ENCODE data around the gene SENP5. TPM values are rescaled to one million over a fixed set of nuclear protein-coding genes. Genes with fewer than 3 reads are reported as not detected.
A peak's percentile ranks its signal among the peaks of the same experiment; 100 is the strongest.

Gene SENP5
- total and polyA plus RNA-seq, 9 of the 15 experiments (the other 6 are each of a cell fraction or from before 2014, with no cell fraction given): 18.3 to 59.7 (median 35.8) TPM

- TF ChIP-seq POU5F1 (IDR thresholded peaks at IDR 0.05; ENCODE audit: borderline replicate concordance, low read depth, low read length, partially characterized antibody) (no peak), MEIS2 (IDR thresholded peaks at IDR 0.05; ENCODE audit: partially characterized antibody) (peak; percentile 98), E2F1 (CRISPR knock-in tag; IDR thresholded peaks at IDR 0.05) (peak; percentile 60; the same call in 1 of the 2 replicates), RFX7 (CRISPR knock-in tag; IDR thresholded peaks at IDR 0.05) (peak; percentile 98), NR0B1 (IDR thresholded peaks at IDR 0.05; ENCODE audit: partially characterized antibody) (no peak), MAZ (CRISPR knock-in tag; conservative IDR thresholded peaks at IDR 0.05 in 1 of 2, IDR thresholded peaks at IDR 0.05 in 1 of 2) (peak; percentile 64 to 100), MYBL2 (IDR thresholded peaks at IDR 0.05; ENCODE audit: low read depth) (no peak), MYBL2 (CRISPR knock-in tag; IDR thresholded peaks at IDR 0.05; ENCODE audit: borderline replicate concordance) (no peak), TCF7L2 (IDR thresholded peaks at IDR 0.05; ENCODE audit: low read depth, low read length) (no peak), CEBPZ (IDR thresholded peaks at IDR 0.05; ENCODE audit: borderline replicate concordance, low read depth, low read length) (no peak), AFF4 (CRISPR knock-in tag; IDR thresholded peaks at IDR 0.05) (peak; percentile 46; the same call in 1 of the 2 replicates), SREBF1 (IDR thresholded peaks at IDR 0.05; ENCODE audit: borderline replicate concordance, low read depth, low read length) (no peak), POLR2H (tag; IDR thresholded peaks at IDR 0.05; ENCODE audit: low read depth) (peak; percentile 98), NR2C2 (CRISPR knock-in tag; IDR thresholded peaks at IDR 0.05) (peak; percentile 48; the same call in 1 of the 2 replicates), NR2C2 (tag; IDR thresholded peaks at IDR 0.05) (peak; percentile 96)
Observed at GRCh38 chr3:196842567-196843434, 24.9 kb upstream of the SENP5 start (continued).

All from K562 (cell line).